ENCODE results near the gene SMAD6. TPM values are rescaled to one million over a fixed set of nuclear protein-coding genes. Genes with fewer than 3 reads are reported as not detected.

The SMAD6 gene
- total and polyA plus RNA-seq, 2 experiments from 2014 or later: 1.6 to 15.7 TPM

- TF ChIP-seq, protein P1, sequence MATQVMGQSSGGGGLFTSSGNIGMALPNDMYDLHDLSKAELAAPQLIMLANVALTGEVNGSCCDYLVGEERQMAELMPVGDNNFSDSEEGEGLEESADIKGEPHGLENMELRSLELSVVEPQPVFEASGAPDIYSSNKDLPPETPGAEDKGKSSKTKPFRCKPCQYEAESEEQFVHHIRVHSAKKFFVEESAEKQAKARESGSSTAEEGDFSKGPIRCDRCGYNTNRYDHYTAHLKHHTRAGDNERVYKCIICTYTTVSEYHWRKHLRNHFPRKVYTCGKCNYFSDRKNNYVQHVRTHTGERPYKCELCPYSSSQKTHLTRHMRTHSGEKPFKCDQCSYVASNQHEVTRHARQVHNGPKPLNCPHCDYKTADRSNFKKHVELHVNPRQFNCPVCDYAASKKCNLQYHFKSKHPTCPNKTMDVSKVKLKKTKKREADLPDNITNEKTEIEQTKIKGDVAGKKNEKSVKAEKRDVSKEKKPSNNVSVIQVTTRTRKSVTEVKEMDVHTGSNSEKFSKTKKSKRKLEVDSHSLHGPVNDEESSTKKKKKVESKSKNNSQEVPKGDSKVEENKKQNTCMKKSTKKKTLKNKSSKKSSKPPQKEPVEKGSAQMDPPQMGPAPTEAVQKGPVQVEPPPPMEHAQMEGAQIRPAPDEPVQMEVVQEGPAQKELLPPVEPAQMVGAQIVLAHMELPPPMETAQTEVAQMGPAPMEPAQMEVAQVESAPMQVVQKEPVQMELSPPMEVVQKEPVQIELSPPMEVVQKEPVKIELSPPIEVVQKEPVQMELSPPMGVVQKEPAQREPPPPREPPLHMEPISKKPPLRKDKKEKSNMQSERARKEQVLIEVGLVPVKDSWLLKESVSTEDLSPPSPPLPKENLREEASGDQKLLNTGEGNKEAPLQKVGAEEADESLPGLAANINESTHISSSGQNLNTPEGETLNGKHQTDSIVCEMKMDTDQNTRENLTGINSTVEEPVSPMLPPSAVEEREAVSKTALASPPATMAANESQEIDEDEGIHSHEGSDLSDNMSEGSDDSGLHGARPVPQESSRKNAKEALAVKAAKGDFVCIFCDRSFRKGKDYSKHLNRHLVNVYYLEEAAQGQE (IDR thresholded peaks at IDR 0.05; ENCODE audit: unreplicated experiment): no peak
- TF ChIP-seq JUNB (IDR thresholded peaks at IDR 0.05; ENCODE audit: unreplicated experiment) (no peak), CREB1 (CRISPR knock-in tag; IDR thresholded peaks at IDR 0.05; ENCODE audit: low read depth) (no peak), NANOG (IDR thresholded peaks at IDR 0.05; ENCODE audit: borderline replicate concordance) (no peak)
Observed at GRCh38 chr15:66733976-66734375, 31.9 kb downstream of the SMAD6 start (continued).

GRCh38 chr15:66734961-66735908, 33.2 kb downstream of the SMAD6 start:
- H3K27ac ChIP-seq (ENCODE audit: low read depth): no peak overlapping the region
- H3K27me3 ChIP-seq (ENCODE audit: insufficient read depth): no peaks in the 10 kb centered on the region
- H3K36me3 Mint-ChIP-seq (ENCODE audit: low read depth): no peaks in the 10 kb centered on the region
- no peaks in the 10 kb centered on the region for H3K36me3 ChIP-seq (ENCODE audit: insufficient read depth)
- H3K4me2 ChIP-seq: no peak overlapping the region
- no peak overlapping the region; the same call in 2 of the 3 replicates for H3K4me3 Mint-ChIP-seq
- no peaks in the 10 kb centered on the region for H3K9me2 ChIP-seq (ENCODE audit: insufficient read depth)
- no peak overlapping the region for H3K27ac Mint-ChIP-seq
- H2AFZ ChIP-seq: no peak overlapping the region
- 0 out of 2 replicates have a peak, but pooled peaks cover 3% of the 10 kb centered on the region for H3K79me2 ChIP-seq (replicated peaks; ENCODE audit: insufficient read depth)
- H3K4me3 ChIP-seq: no peak overlapping the region
- H3F3A ChIP-seq (replicated peaks; ENCODE audit: low read depth): no peaks in the 10 kb centered on the region
- ATAC-seq (no peak), DNase-seq (ENCODE audit: low spot score) (no peak)
- peaks cover 15% of the 10 kb centered on the region for H3K4me1 Mint-ChIP-seq
- peaks cover 2% of the 10 kb centered on the region for H3K27me3 Mint-ChIP-seq (ENCODE audit: insufficient read depth, low read depth, poor library complexity)
- peaks cover 8% of the 10 kb centered on the region for H3K4me1 ChIP-seq (ENCODE audit: insufficient read depth)
- H3K9me3 Mint-ChIP-seq: no peaks in the 10 kb centered on the region
- H4K20me1 ChIP-seq (replicated peaks; ENCODE audit: insufficient read depth): no peaks in the 10 kb centered on the region
- TF ChIP-seq POLR2AphosphoS5 (IDR thresholded peaks at IDR 0.05; ENCODE audit: low read depth) (no peak), EZH2phosphoT487 (IDR thresholded peaks at IDR 0.05; ENCODE audit: unreplicated experiment) (no peak), EZH2 (IDR thresholded peaks at IDR 0.05; ENCODE audit: low read depth, unreplicated experiment) (no peak), JUNB (IDR thresholded peaks at IDR 0.05; ENCODE audit: unreplicated experiment) (no peak), ZNF331 (CRISPR knock-in tag; IDR thresholded peaks at IDR 0.05; ENCODE audit: low read depth) (no peak), CREB1 (CRISPR knock-in tag; IDR thresholded peaks at IDR 0.05; ENCODE audit: low read depth) (no peak), STAT1 (IDR thresholded peaks at IDR 0.05; ENCODE audit: unreplicated experiment) (no peak), ZNF114 (CRISPR knock-in tag; IDR thresholded peaks at IDR 0.05) (no peak)
- TF ChIP-seq, protein P2, sequence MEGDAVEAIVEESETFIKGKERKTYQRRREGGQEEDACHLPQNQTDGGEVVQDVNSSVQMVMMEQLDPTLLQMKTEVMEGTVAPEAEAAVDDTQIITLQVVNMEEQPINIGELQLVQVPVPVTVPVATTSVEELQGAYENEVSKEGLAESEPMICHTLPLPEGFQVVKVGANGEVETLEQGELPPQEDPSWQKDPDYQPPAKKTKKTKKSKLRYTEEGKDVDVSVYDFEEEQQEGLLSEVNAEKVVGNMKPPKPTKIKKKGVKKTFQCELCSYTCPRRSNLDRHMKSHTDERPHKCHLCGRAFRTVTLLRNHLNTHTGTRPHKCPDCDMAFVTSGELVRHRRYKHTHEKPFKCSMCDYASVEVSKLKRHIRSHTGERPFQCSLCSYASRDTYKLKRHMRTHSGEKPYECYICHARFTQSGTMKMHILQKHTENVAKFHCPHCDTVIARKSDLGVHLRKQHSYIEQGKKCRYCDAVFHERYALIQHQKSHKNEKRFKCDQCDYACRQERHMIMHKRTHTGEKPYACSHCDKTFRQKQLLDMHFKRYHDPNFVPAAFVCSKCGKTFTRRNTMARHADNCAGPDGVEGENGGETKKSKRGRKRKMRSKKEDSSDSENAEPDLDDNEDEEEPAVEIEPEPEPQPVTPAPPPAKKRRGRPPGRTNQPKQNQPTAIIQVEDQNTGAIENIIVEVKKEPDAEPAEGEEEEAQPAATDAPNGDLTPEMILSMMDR (conservative IDR thresholded peaks at IDR 0.05; ENCODE audit: low read depth in 2 of 2): no peak
- TF ChIP-seq, protein P1 (IDR thresholded peaks at IDR 0.05; ENCODE audit: unreplicated experiment): no peak
